Neural cell (in vitro differentiated cells): ENCODE measurements around the gene LMOD1. TPM values are rescaled to one million over a fixed set of nuclear protein-coding genes. Genes with fewer than 3 reads are reported as not detected.

Experiments
- H2AFZ ChIP-seq: fragments of 200-600, 300-800 bp; sonication (generic), shearing (Covaris generic); 2 replicates; pipeline ENCODE4 v1.6.0; 2014; ENCODE audit warnings: low read depth, mild to moderate bottlenecking, antibody characterized with exemption, low read length, moderate library complexity
- H3F3A ChIP-seq: fragments of 200-600 bp; shearing (Covaris generic); 2 replicates; pipeline ENCODE4 v1.6.1; 2016; ENCODE audit warnings: mild to moderate bottlenecking, moderate library complexity, mixed read lengths, antibody characterized with exemption, low read length; ENCODE audit not compliant: insufficient read depth, poor library complexity, severe bottlenecking
- H3K27ac ChIP-seq: fragments of 200-600, 300-800 bp; sonication (generic), shearing (Covaris generic); 2 replicates; pipeline ENCODE4 v1.5.1; 2014; ENCODE audit warnings: mild to moderate bottlenecking, low read length, moderate library complexity
- H3K27me3 ChIP-seq: fragments of 300-800, 200-600 bp; sonication (generic), shearing (Covaris generic); 2 replicates; pipeline ENCODE4 v1.6.0; 2014; ENCODE audit warnings: mild to moderate bottlenecking, low read depth, low read length, moderate library complexity; ENCODE audit not compliant: insufficient read depth
- H3K36me3 ChIP-seq: fragments of 300-800, 200-600 bp; sonication (generic), shearing (Covaris generic); 2 replicates; pipeline ENCODE4 v1.5.1; 2014; ENCODE audit warnings: mild to moderate bottlenecking, antibody characterized with exemption, low read length, moderate library complexity; ENCODE audit not compliant: insufficient read depth
- H3K4me2 ChIP-seq: fragments of 300-800, 200-600 bp; sonication (generic), shearing (Covaris generic); 2 replicates; pipeline ENCODE4 v1.6.0; 2014; ENCODE audit warnings: mild to moderate bottlenecking, low read length
- H3K4me3 ChIP-seq: fragments of 300-800, 200-600 bp; sonication (generic), shearing (Covaris generic); 2 replicates; pipeline ENCODE4 v1.5.1; 2014; ENCODE audit warnings: mild to moderate bottlenecking, low read length, moderate library complexity
- H3K79me2 ChIP-seq: fragments of 200-600 bp; shearing (Covaris generic); replicated peaks from 2 replicates; pipeline ENCODE4 v1.6.0; 2014; ENCODE audit warnings: mild to moderate bottlenecking, low read length, moderate library complexity; ENCODE audit not compliant: insufficient read depth
- H3K9ac ChIP-seq: fragments of 300-800, 200-600 bp; sonication (generic), shearing (Covaris generic); 2 replicates; pipeline ENCODE4 v1.6.1; 2016; ENCODE audit warnings: mild to moderate bottlenecking, low read length, mixed read lengths
- H3K9me2 ChIP-seq: fragments of 200-600 bp; shearing (Covaris generic); 2 replicates; pipeline ENCODE4 v1.6.1; 2016; ENCODE audit warnings: mild to moderate bottlenecking, low read length, mixed read lengths; ENCODE audit not compliant: insufficient read depth
- H3K9me3 ChIP-seq: fragments of 200-600, 300-800 bp; sonication (generic), shearing (Covaris generic); 2 replicates; pipeline ENCODE4 v1.6.1; 2016; ENCODE audit warnings: mild to moderate bottlenecking, mixed run types, low read length, moderate library complexity, mixed read lengths
- H4K20me1 ChIP-seq: fragments of 200-600 bp; shearing (Covaris generic); 2 replicates; pipeline ENCODE4 v1.6.1; 2016; ENCODE audit warnings: mild to moderate bottlenecking, mixed run types; ENCODE audit not compliant: insufficient read depth
- CTCF ChIP-seq: fragments of 450-650 bp; IDR thresholded peaks from 2 replicates; pipeline ENCODE4 v1.5.1; 2014; ENCODE audit warnings: antibody characterized with exemption, mild to moderate bottlenecking, moderate library complexity; ENCODE audit not compliant: poor library complexity, severe bottlenecking
- EP300 ChIP-seq: fragments of 450-650 bp; conservative IDR thresholded peaks from 2 replicates; pipeline ENCODE4 v1.6.1; 2014; ENCODE audit warnings: antibody characterized with exemption, mild to moderate bottlenecking, moderate library complexity; ENCODE audit not compliant: poor library complexity, severe bottlenecking
- EZH2 ChIP-seq: fragments of 200-600, 300-800 bp; shearing (Covaris generic), sonication (generic); IDR thresholded peaks from 2 replicates; pipeline ENCODE4 v1.6.1; 2014; ENCODE audit warnings: antibody characterized with exemption, low read length, borderline replicate concordance, mild to moderate bottlenecking; ENCODE audit not compliant: insufficient read depth, poor library complexity, severe bottlenecking
- MXI1 ChIP-seq: fragments of 450-650 bp; conservative IDR thresholded peaks from 2 replicates; pipeline ENCODE4 v1.6.1; 2014; ENCODE audit warnings: antibody characterized with exemption, mild to moderate bottlenecking; ENCODE audit not compliant: poor library complexity, severe bottlenecking
- POLR2AphosphoS5 ChIP-seq: IDR thresholded peaks from 2 replicates; pipeline ENCODE4 v1.6.1; 2012
- RAD21 ChIP-seq: fragments of 450-650 bp; conservative IDR thresholded peaks from 2 replicates; pipeline ENCODE4 v1.6.1; 2014; ENCODE audit warnings: antibody characterized with exemption, mild to moderate bottlenecking, moderate library complexity
- SMC3 ChIP-seq: fragments of 450-650 bp; conservative IDR thresholded peaks from 2 replicates; pipeline ENCODE4 v1.6.1; 2014; ENCODE audit warnings: antibody characterized with exemption, mild to moderate bottlenecking, moderate library complexity; ENCODE audit not compliant: poor library complexity
- TAF1 ChIP-seq: IDR thresholded peaks from 2 replicates; pipeline ENCODE4 v1.6.1; 2012; ENCODE audit warnings: low read depth
- polyA plus RNA-seq: library from polyadenylated mRNA; depleted of rRNA; stranded (reverse); fragments of >200 nt; gene quantifications from 2 replicates; pipeline ENCODE4 v1.2.3, GENCODE V29; 2014
- TF ChIP-seq, protein P1 (sequence below): IDR thresholded peaks from 2 replicates; pipeline ENCODE4 v1.6.1; 2012; ENCODE audit warnings: borderline replicate concordance

Gene LMOD1
- polyA plus RNA-seq, 1 donor from 2014 or later = not detected

GRCh38 chr1:201989354-201990128, 43.2 kb upstream of the LMOD1 start:
- Histone ChIP-seq H2AFZ (no peak overlapping the region), H3K27me3 (no peaks in the 10 kb centered on the region), H3K9me3 (no peaks in the 10 kb centered on the region), H3F3A (no peaks in the 10 kb centered on the region), H3K36me3 (peaks cover 9% of the 10 kb centered on the region), H3K9me2 (no peaks in the 10 kb centered on the region), H3K27ac (no peak overlapping the region), H3K4me3 (no peak overlapping the region), H3K4me2 (no peak overlapping the region), H3K9ac (no peak overlapping the region), H3K79me2 (peaks cover 14% of the 10 kb centered on the region), H4K20me1 (no peaks in the 10 kb centered on the region)
- TF ChIP-seq EP300 (no peak), EZH2 (no peak), POLR2AphosphoS5 (no peak), TAF1 (no peak)
- TF ChIP-seq, protein P1, sequence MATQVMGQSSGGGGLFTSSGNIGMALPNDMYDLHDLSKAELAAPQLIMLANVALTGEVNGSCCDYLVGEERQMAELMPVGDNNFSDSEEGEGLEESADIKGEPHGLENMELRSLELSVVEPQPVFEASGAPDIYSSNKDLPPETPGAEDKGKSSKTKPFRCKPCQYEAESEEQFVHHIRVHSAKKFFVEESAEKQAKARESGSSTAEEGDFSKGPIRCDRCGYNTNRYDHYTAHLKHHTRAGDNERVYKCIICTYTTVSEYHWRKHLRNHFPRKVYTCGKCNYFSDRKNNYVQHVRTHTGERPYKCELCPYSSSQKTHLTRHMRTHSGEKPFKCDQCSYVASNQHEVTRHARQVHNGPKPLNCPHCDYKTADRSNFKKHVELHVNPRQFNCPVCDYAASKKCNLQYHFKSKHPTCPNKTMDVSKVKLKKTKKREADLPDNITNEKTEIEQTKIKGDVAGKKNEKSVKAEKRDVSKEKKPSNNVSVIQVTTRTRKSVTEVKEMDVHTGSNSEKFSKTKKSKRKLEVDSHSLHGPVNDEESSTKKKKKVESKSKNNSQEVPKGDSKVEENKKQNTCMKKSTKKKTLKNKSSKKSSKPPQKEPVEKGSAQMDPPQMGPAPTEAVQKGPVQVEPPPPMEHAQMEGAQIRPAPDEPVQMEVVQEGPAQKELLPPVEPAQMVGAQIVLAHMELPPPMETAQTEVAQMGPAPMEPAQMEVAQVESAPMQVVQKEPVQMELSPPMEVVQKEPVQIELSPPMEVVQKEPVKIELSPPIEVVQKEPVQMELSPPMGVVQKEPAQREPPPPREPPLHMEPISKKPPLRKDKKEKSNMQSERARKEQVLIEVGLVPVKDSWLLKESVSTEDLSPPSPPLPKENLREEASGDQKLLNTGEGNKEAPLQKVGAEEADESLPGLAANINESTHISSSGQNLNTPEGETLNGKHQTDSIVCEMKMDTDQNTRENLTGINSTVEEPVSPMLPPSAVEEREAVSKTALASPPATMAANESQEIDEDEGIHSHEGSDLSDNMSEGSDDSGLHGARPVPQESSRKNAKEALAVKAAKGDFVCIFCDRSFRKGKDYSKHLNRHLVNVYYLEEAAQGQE = no peak

- Histone ChIP-seq H3K4me3 (no peak overlapping the region), H3K9me3 (no peaks in the 10 kb centered on the region), H3K9me2 (no peaks in the 10 kb centered on the region), H3K4me2 (no peak overlapping the region), H3K36me3 (peaks cover 9% of the 10 kb centered on the region), H3K79me2 (peaks cover 24% of the 10 kb centered on the region), H4K20me1 (no peaks in the 10 kb centered on the region), H2AFZ (no peak overlapping the region), H3F3A (no peaks in the 10 kb centered on the region), H3K9ac (no peak overlapping the region), H3K27ac (no peak overlapping the region), H3K27me3 (no peaks in the 10 kb centered on the region)
- TF ChIP-seq MXI1 (no peak), POLR2AphosphoS5 (no peak), RAD21 (no peak), CTCF (no peak), EP300 (no peak), TAF1 (no peak), EZH2 (no peak), SMC3 (no peak)
- TF ChIP-seq, protein P1 = no peak
Measured at GRCh38 chr1:201988601-201989000, 42.3 kb upstream of the LMOD1 start.
